ENCODE results near the gene U2AF1. TPM values are rescaled to one million over a fixed set of nuclear protein-coding genes. Genes with fewer than 3 reads are reported as not detected.
"Not testable (repeated sequence)": the region's sequence is repeated elsewhere in the genome, so short reads cannot be mapped to it uniquely, and the experiment has no call there.

U2AF1 gene
- total RNA-seq, 2 experiments from 2014 or later: 50.0 to 80.7 TPM

DNA sequence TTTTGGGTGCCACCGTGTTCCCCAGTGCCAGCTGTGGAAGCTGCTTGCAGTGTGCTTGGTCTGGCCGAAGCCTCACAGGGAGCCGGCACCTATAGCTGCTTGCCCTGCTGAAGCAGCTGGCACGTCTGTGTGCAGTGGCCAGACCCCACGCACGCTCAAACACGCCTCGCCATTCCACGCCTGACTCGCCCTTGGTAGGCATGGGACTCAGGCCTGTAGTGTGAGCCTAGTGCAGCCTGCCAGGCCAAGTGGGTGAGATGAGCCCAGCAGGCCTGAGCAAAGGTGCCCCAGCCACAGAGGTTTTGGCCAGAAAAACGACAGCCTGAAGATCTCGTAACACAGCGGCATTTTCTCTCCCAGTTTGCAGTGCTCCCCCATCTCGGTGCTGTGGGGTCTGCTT, 64.1 kb downstream of the U2AF1 start:
- H3K9me3 Mint-ChIP-seq; H3K27ac Mint-ChIP-seq; H3K27me3 Mint-ChIP-seq (ENCODE audit: low read depth); intact Hi-C loops (cut with micrococcal nuclease); DNase-seq; H3K36me3 Mint-ChIP-seq (ENCODE audit: low read depth); CTCF ChIA-PET; H3K4me3 Mint-ChIP-seq: not testable (repeated sequence)
- H3K4me1 Mint-ChIP-seq (ENCODE audit: low read depth): peaks cover 11% of the 10 kb centered on the region

Other genes starting within 250 kb of the U2AF1 start
- 10 to 100 TPM; 38.6 to 38.7 TPM for gene WDR4, start 228.0 kb downstream of the U2AF1 start, total RNA-seq
- 10 to 100 TPM; 11.5 to 12.5 TPM for gene NDUFV3, start 214.3 kb downstream of the U2AF1 start, total RNA-seq
- gene ERVH48-1, start 181.9 kb downstream of the U2AF1 start, total RNA-seq: under 1 TPM in 1 of 2 experiments, not detected in 1; 0.17 TPM
- gene PKNOX1, start 133.0 kb downstream of the U2AF1 start, total RNA-seq: 10 to 100 TPM; 15.1 to 17.6 TPM
- gene CBS, start 31.7 kb downstream of the U2AF1 start, total RNA-seq: 100 to 1,000 TPM; 113 to 117 TPM
- gene CRYAA, start 61.4 kb upstream of the U2AF1 start, total RNA-seq: not detected

Measured in activated naive CD4-positive, alpha-beta T cell treated with anti-CD3 and anti-CD28 coated beads for 36 hours (primary cell).